Cortex of kidney (tissue), 1 donor: Measurements from ENCODE around the gene RAD51B.
"Not testable (repeated sequence)": the region's sequence is repeated elsewhere in the genome, so short reads cannot be mapped to it uniquely, and the experiment has no call there.

ENCODE experiments used
- DNase-seq: peaks from one replicate; lab custom pipeline; 2025; lab: John Stamatoyannopoulos, UW

The RAD51B gene

GRCh38 chr14:68749487-68750475 lies 930.2 kb downstream of the RAD51B start:
- no peak for DNase-seq

- no peak for DNase-seq
Observed at GRCh38 chr14:68752271-68753006, 932.9 kb downstream of the RAD51B start.

GRCh38 chr14:68753690-68754089 lies 934.1 kb downstream of the RAD51B start:
- no peak for DNase-seq

- no peak for DNase-seq
Observed at GRCh38 chr14:68755016-68755353, 935.4 kb downstream of the RAD51B start.

- DNase-seq, result no peak
Observed at GRCh38 chr14:68756000-68756481, 936.5 kb downstream of the RAD51B start.

GRCh38 chr14:68756734-68757133 lies 937.2 kb downstream of the RAD51B start:
- DNase-seq, result no peak

- DNase-seq, result no peak
Observed at GRCh38 chr14:68757618-68758081, 938.1 kb downstream of the RAD51B start.

- DNase-seq, result no peak
Observed at GRCh38 chr14:68758301-68758700, 938.7 kb downstream of the RAD51B start.

GRCh38 chr14:68759017-68759560 lies 939.5 kb downstream of the RAD51B start:
- no peak for DNase-seq

GRCh38 chr14:68759937-68760336 lies 940.4 kb downstream of the RAD51B start:
- DNase-seq, result no peak

- DNase-seq, result no peak
Observed at GRCh38 chr14:68760761-68761160, 941.2 kb downstream of the RAD51B start.

GRCh38 chr14:68761391-68761790 lies 941.8 kb downstream of the RAD51B start:
- no peak for DNase-seq

- DNase-seq, result no peak
Observed at GRCh38 chr14:68762953-68763764, 943.6 kb downstream of the RAD51B start.

- not testable (repeated sequence) for DNase-seq
Observed at GRCh38 chr14:68763843-68764242, 944.3 kb downstream of the RAD51B start.

GRCh38 chr14:68766299-68767247 lies 947.0 kb downstream of the RAD51B start:
- DNase-seq, result no peak

- no peak for DNase-seq
Observed at GRCh38 chr14:68767248-68767645, 947.7 kb downstream of the RAD51B start.

- no peak for DNase-seq
Observed at GRCh38 chr14:68768316-68768715, 948.7 kb downstream of the RAD51B start.

GRCh38 chr14:68770051-68770450 lies 950.5 kb downstream of the RAD51B start:
- no peak for DNase-seq

- DNase-seq, result no peak
Observed at GRCh38 chr14:68770553-68771286, 951.1 kb downstream of the RAD51B start.

GRCh38 chr14:68771631-68772030 lies 952.1 kb downstream of the RAD51B start:
- DNase-seq, result no peak
